HG02970 (cell line): ENCODE measurements around the gene LIG4.
"Not testable (repeated sequence)": the region's sequence is repeated elsewhere in the genome, so short reads cannot be mapped to it uniquely, and the experiment has no call there.

Source experiments
- ATAC-seq: cut with Tn5 transposase; IDR thresholded peaks from one replicate; pipeline ENCODE4 v1.9.1; 2021; ENCODE audit warnings: mild to moderate bottlenecking, moderate library complexity, moderate number of reproducible peaks; ENCODE audit not compliant: unreplicated experiment, low FRiP score

The LIG4 gene

DNA sequence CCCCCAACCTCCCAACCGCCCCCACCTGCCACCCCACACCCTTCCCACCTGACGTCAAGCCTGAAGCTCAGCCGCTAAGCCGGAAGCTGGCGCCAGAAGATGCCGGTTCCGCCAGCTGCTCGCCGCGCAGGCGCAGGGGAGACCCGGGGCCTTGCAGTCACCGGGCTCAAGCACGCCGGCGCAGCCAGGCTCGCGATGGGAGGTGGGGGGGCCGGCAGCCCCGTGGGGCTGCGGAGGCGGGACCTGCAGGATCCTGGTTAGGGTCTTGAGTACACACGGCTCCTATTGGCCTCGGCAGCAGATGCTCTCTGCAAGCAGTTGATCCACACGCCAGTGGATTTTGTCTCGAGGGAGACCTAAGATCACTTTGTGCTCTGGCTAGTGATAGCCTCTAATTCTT is at the start of gene LIG4:
Gene LIG4, minus strand, starts transcription at position 101 of the 400 bp plus-strand sequence. CDS start 4,268 bp downstream, outside the sequence.
- ATAC-seq = peak; percentile 67

DNA sequence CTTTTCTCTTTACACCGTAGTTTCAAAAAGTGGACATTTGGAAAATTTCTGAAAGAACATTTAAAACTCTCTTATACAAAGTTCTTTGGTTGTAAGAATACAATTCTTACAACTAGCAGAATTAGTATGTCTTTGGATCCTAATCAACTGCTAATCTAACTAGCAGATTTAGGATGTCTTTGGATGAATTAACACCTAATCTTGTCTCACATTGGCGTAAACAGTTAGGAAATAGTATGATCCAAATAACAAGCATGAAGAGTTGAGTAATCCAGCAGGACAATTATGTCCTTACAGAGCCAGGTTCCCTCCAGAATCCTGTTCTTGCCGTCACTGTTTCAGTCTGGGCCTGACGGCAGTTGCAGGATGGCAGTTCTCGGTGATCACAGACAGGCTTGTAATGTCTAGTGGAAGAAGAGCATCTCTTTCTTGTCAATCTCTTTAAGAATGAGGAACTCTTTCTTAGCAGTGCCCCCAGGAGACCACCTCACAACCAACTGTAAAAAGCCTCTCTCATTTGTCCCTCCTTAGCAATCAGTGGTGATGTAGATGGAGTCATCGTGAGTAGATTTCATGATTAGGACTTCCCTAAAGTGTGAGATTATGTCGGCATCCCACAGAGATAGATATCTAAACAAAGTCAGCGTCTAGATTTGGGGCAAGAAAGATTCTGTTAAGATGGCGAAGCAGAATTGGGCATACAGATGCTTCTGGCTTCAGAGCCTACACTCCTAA is 48.5 kb upstream of the LIG4 start:
- no peak for ATAC-seq

DNA sequence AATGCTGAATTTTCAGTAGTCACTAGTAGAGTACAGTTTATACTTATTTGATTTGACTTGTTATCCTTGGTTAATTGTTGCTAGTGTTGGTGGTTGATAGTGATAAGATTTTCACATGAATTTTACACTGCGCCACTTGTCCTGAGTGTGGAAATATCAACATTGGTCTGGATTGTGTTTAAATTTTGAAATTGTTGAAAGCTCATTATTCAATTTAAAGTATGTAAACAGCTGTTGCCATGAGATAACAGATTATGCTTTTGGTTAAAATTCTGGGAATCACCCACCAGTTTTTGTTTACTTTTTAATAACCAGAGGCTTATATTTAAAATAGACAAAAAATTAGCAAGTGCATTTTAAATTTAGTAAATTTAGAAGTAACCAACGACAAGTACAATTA is 41.9 kb upstream of the LIG4 start:
- ATAC-seq = no peak

DNA sequence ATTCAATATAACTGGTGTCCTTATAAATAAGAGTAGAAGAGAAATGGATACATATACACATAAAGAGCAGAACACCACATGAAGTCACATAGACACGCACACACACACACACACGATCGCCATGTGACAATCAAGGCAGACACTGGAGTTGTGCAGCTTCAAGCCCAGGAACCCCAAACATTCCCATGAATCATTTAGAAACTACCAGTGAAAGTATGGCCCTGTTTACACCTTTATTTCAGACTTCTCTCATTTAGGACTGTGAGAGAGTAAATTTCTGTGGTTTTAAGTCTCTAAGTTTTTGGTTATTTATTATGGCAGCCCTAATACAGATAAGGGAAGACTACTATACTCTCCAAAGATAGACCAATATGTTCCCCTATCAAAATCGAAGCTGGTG is 33.8 kb upstream of the LIG4 start:
- no peak for ATAC-seq

DNA sequence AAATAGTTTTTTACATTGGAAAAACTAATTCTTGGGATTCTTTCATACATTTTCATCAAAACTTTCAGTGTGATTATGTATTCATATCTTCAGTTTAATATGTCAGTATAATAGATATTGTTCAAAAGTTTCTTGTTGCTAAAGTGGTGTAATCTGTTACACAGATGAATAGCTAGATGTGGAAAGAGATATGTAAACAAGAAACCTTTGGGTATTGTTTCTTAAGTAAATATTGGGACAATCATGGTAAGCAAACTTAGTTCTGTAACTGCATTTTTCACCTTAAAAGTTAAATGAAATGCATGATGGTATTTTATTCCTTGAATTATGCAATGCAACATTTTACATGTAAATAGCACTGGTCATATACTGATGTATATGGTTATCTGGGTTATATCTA is 15.0 kb upstream of the LIG4 start:
- ATAC-seq = no peak

DNA sequence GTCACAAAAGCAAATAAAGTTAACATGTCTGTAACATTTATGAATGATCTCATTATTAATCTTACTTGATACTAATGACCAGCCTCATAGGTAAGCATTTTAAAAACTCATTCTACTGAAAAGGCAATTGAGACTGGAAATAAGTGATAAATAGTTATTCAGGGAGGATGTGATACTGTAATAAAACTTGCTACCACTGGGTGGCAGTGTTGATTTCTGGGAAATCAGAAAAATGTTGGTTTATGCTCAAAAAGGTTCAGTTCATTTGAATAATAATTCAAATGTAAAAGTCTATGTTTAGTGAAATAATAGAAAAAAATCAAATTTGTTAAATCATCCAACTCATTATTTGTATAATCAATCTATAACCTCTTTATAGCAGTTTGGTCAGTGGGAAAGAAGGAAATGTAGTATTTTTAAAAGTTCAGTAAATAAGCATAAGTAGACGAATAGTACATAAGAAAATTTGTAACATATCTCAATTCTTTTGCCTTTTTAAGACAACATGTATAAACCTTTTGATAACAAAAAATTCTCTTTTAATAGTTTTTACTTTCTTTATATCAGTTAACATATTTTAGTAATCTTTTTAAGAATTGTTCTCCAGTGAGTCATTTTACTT is 12.4 kb upstream of the LIG4 start:
- ATAC-seq = no peak

DNA sequence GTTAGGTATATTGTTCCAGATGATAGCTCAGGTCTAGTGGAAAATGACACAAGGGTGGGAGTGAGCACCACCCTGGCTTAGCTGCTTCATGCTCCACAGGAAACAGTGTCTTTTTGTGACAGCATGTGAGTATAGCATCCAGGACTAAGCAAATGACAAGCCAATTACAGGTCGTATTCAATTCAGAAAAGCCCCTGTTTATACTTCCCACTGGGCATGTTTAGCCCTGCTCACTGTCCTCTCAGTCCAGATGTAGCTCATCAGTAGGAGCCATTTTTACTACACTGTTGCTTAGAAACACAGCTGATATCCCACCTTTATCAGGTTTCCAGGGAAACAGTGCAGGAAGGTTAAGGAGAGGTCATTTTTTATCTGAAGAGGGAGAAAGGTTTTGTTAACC is 10.8 kb upstream of the LIG4 start:
- ATAC-seq = no peak

DNA sequence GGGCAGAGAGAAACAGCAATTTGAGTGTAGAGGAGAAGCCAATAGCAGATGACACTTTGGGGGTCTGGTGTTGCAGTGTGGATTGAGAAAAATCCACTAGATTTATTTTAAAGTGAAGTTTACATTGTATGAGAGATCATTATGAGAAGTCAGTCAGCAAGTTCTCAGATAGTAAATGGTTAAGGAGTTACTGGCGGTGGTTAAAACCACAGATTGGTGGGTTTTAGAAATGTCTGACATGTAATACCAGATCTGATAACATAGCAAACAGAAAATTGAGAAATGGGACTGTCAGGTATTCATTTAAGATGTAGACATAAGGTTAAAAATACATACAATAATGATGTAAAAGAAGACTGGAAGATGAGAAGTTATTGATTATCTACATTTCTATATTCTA is 10.1 kb upstream of the LIG4 start:
- no peak for ATAC-seq

DNA sequence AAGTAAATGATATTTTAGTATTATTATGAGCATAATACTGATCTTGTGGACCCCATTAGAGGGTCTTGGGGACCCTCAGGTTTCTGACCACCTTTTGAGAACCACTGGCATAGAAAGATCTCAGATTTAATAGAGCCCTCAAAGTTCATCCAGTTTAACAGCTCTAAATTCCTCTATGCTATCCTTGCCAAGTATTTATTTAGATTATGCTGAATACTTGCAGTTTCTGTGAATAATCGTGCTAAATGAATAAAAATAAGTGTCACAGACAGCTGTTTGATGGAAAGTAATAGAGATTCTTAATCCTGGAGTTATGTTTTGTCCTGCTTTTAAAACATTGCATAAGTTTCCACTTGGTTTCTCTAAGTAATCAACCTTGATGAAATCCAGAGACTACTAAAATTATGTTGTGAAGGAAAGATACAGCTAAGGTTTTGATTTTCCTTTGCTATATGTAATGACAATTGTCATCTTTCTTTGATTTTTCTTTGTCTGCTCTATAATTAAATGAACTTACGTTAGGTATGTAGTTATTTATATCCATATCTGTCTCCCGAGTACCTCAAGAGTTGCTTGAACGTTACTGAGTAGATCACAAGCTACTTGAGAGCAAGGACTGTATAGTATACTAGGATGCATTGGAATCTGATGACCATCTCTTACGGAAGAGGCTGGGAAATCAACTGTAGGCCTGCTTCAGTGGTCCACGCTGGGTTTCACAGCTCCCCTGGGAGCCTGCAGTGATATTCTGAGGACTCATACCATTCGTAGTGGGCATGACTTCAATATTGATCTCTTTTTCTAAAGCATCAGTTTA is 8.6 kb upstream of the LIG4 start:
- ATAC-seq = no peak

DNA sequence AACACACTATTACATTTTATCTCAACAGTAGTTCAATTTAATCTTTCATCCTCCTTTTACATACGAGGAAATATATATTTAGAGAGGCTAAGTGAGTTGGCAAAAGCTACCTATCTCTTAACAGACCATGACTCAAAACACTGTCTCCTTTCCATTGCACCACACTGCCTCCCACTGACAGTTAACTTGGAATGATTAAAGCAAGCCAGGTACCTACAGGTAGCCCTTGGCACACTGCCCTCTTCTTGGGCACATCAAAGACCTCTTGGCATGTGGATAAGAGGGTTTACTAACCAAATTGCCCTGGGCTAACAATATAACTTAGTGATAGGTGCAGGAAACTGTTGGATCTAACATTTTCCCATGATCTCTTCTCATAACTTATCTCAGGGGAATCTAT is 4.7 kb upstream of the LIG4 start:
- ATAC-seq = no peak

DNA sequence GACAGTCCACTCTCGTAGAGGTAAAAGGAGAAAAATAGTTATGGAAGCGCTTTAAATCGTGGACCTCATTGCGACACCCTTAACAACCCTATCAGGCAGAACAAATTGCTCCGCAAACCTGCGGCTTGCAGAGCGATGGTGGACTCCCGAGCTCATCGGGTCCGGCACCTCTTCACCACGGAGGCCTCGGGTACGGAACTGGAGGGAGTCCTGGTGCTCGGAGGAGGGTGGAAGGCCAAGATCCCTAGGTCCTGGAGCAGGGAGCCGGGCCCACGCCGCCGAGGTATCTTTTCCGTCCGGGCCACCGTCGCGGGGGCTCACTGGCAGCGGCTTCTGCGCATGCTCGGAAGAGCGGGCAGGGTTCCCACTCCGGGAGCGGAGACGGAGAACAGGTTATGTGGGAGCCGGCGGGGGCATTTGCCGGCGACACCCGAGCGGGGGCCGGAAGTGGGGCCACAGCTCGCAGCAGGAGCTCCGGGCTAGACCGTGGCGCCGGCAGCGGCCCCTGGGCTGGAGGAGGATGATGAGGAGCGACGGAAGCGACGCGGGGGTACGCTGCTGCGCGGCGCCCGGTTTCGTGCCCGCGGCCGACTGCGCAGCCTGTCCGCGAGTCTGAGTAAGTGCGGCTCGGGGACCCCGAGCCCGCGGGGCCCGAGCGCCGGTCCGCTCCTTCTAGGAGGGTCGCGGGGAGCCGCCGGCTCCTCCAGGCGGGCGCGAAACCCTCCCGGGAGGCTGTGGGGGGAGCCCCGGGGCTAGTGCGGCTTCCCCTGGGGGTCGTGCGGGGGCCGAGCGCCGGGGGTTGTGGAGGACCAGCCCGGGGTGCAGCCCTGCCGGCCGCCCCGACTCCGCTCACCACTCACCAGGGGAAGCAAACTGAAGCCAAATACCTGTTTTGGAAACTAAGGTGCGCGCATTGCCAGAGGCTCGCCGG is 3.0 kb upstream of the LIG4 start, which contains the start of gene ABHD13:
Gene ABHD13, plus strand, starts transcription at position 349 of the 931 bp plus-strand sequence. CDS start 10,827 bp downstream, outside the sequence.
- peak; percentile 79 for ATAC-seq

DNA sequence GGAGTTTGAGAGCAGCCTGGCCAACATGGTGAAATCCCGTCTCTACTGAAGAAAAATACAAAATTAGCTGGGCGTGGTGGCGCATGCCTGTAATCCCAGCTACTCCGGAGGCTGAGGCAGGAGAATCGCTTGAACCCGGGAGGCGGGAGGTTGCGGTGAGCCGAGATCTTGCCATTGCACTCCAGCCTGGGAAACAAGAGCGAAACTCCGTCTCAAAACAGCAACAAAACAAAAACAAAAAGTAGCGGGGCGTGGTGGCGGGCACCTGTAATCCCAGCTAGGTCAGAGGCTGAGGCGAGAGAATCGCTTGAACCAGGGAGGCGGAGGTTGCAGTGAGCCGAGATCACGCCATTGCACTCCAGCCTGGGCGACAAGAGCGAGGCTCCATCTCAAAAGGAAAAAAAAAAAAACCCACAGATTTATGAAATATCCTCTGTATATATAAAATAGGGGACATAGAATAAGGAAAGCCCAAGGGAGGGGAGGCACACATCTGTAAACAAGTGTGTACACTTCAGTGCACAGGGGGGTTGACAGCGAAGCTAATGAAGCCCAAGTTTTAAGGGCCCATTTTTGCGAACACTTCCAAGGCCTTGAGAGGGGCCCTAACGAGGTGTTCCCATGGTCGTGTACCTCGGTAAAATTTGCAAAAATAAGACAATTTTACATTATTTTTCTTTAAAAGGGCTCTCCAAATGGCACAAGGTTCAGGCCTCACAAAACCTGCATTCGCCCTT is 2.1 kb upstream of the LIG4 start:
- not testable (repeated sequence) for ATAC-seq

DNA sequence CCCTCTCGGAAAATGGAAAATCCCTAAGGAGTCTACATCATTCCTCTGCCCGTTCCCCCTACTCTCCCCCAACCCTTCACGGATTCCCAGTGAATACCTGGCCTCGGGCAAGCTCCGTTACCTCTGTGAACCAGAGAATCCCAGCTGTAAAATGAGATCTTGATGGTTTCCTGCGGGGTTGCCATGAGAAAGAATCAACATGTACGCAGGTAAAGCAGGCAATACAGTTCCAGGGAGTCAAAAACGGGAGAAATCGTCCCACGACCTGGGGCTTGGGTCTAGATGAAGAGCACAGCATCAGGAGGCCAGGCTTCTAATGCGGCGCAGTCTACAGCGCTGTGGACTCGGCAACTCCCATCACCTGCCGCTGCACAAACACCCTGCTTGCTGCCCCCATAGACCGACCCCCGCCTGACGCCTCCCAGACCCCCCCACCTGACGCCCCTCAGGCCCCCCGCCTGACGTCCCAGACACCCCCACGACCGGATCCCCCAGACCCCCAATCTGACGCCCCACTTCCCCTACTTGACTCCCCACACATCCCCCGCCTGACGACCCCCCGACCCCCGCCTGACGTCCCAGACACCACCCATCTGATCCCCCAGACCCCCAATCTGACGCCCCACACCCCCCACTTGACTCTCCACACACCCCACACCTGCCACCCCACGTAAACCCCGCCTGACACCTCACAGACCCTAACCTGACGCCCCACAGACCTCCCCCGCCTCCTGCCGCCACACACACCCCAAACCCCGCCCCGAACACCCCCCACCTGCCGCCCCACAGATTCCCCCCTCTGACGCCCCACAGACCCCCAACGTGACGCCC is 680 bp downstream of the LIG4 start:
- ATAC-seq = no peak

DNA sequence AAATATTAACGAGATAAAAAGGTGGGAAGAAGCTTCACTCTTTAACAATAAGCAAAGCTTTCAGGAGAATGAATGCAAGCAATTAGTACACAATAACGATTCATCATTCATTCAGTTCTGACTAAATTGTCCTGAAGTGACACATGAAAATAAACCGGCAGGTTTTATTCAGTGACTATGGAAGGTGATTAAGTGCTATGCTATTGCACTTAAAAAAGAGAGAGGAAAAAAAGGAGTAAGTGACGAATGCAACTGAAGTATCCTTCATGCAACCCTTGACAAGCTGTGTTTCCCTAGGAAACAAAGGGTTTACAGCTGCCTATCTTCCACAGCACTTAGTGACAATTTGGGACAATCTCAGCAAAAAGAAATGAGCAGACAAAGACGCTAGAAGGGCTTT is 1.4 kb downstream of the LIG4 start:
- ATAC-seq = no peak

DNA sequence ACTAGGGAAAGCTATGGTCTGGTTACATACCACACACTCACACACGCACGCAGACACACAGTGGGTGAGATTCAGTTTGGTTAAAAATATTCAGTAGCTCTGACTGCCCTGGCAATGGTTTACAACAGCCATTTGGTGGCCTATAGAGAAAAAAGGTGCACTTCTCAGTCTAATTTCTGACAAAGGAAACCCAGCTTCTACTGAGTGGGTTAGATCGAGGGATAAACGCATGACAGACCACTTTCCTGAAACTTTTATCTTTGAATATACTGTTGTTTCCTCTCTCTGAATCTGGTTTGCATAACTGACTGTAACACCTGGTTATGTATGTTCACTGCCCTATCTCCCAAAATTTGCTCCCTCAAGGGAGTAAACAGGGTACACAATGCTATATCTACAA is 2.5 kb downstream of the LIG4 start:
- ATAC-seq = no peak

DNA sequence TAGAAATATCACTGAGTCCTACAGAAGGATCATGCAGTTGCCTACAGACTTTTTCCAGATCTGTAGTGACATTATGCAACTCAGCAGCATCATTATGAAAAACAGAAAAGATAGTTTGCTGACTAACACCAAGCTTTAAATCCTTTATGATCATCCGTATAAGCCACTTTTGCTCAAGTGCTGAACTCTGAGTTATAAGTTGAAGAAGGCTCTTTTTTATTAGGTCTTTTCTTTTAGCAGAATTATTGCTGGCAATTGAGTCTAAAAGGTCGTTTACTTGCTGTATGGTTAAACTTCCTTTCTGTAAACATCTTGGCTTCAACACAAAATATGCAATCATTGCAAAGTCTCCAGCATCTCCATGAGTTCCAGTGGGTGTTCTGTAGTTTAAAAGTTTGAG is 4.8 kb downstream of the LIG4 start:
- no peak for ATAC-seq

DNA sequence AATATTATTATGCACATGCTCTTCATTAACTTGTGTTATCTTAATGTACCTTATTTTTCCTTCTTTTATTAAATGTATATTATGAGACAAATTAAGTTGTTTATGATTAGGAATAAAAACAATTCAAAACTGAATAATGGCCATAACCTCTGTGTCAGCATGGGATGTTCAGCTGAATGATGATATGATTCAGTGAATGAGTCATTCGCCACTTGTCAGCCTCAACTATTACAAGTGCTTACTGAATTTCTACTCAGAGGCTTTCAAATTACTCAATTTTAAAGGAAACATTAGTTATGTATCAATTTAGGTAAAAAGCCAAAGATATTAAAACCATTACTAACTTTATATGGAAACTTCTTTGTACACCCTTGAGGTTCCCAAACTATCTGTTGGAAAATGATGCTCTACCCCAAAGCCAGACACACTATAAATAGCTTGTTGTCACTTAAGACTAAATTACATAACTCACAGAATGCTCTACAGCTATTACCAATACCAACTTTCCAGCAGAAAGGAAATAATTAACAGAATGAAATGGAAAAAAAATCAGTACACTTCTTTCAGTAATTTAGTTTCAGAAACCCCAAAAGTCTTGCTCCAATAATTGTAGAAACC is 14.4 kb downstream of the LIG4 start:
- no peak for ATAC-seq

DNA sequence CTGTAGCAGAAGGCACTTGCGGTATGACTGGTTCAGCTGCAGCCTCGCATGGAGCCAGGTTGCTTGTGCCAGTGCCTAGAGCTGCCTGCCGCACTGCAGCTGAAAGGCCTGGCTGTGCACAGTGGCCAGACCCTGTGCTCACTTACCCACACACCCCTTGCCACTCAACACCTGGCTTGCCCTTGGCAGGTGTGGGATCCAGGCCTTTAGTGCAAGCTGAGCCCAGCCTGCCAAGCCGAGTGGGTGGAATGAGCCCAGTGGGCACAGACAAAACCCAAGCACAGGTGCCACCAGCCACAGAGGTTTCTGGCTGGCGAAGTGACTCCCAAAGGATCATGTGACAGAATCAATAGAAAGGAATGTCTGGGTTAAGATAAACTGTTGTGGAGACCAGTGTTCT is 19.5 kb downstream of the LIG4 start:
- no peak for ATAC-seq
